ENCODE measurements around the gene BRSK2.

BRSK2 gene

DNA sequence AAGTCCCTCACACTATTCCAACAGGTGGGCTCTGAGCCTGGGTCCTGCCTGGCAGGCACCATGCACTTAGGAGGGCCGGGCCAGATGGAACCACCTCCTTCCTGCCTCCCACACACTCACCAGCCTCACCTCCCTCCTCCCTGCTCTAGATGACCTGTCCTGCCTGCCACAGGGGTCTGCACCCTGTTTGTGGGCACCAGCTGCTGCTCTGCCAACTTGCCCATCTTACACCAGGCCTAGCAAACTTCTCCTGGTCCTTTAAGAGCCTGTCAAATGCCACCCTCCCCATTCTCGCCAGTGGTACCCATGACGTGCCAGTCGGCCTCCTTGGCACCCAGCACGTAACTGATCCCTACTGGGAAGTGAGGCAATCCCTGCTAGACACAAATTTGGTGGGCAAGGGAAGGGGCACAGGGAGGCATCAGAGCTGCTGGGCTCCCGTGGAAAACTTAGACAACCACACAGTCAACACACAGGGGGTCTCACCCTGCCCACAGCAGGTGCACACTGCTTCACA, 93.8 kb downstream of the BRSK2 start:
- Histone ChIP-seq H3K36me3 (ENCODE audit: insufficient read depth, insufficient read length, low read length) (peaks cover 14% of the 10 kb centered on the region), H3K9ac (ENCODE audit: insufficient read length, low read depth) (no peak overlapping the region), H3K27me3 (ENCODE audit: insufficient read depth, insufficient read length) (no peaks in the 10 kb centered on the region), H3K4me1 (ENCODE audit: insufficient read depth, insufficient read length) (peaks cover 16% of the 10 kb centered on the region), H3K4me3 (ENCODE audit: insufficient read length, low read depth) (no peak overlapping the region), H3K9me3 (ENCODE audit: insufficient read depth, low read length) (no peaks in the 10 kb centered on the region)
- DNase-seq (ENCODE audit: low read depth, low spot score) = no peak
- TF ChIP-seq SUZ12 (IDR thresholded peaks at IDR 0.05; ENCODE audit: extremely low read depth, insufficient read depth, insufficient read length) = no peak
- no peak for TF ChIP-seq ZNF274 (IDR thresholded peaks at IDR 0.05; ENCODE audit: low read depth, low read length)
- TF ChIP-seq YY1 (IDR thresholded peaks at IDR 0.05; ENCODE audit: insufficient read depth, insufficient read length) = no peak

- H3K4me3 ChIP-seq (ENCODE audit: insufficient read length, low read depth) = no peak overlapping the region
- H3K9ac ChIP-seq (ENCODE audit: insufficient read length, low read depth) = no peak overlapping the region
- TF ChIP-seq ZNF274 (IDR thresholded peaks at IDR 0.05; ENCODE audit: low read depth, low read length) = no peak
- TF ChIP-seq YY1 (IDR thresholded peaks at IDR 0.05; ENCODE audit: insufficient read depth, insufficient read length) = no peak
- no peak for TF ChIP-seq SUZ12 (IDR thresholded peaks at IDR 0.05; ENCODE audit: extremely low read depth, insufficient read depth, insufficient read length)
- H3K36me3 ChIP-seq (ENCODE audit: insufficient read depth, insufficient read length, low read length) = peaks cover 14% of the 10 kb centered on the region
- no peaks in the 10 kb centered on the region for H3K27me3 ChIP-seq (ENCODE audit: insufficient read depth, insufficient read length)
- DNase-seq (ENCODE audit: low read depth, low spot score) = no peak
- H3K9me3 ChIP-seq (ENCODE audit: insufficient read depth, low read length) = no peaks in the 10 kb centered on the region
- peaks cover 16% of the 10 kb centered on the region for H3K4me1 ChIP-seq (ENCODE audit: insufficient read depth, insufficient read length)
Observed at GRCh38 chr11:1484061-1484671, 94.4 kb downstream of the BRSK2 start.

- no peaks in the 10 kb centered on the region for H3K27me3 ChIP-seq (ENCODE audit: insufficient read depth, insufficient read length)
- TF ChIP-seq ZNF274 (IDR thresholded peaks at IDR 0.05; ENCODE audit: low read depth, low read length) = no peak
- TF ChIP-seq SUZ12 (IDR thresholded peaks at IDR 0.05; ENCODE audit: extremely low read depth, insufficient read depth, insufficient read length) = no peak
- TF ChIP-seq YY1 (IDR thresholded peaks at IDR 0.05; ENCODE audit: insufficient read depth, insufficient read length) = no peak
- H3K9ac ChIP-seq (ENCODE audit: insufficient read length, low read depth) = no peak overlapping the region
- H3K4me1 ChIP-seq (ENCODE audit: insufficient read depth, insufficient read length) = peaks cover 16% of the 10 kb centered on the region
- H3K36me3 ChIP-seq (ENCODE audit: insufficient read depth, insufficient read length, low read length) = peaks cover 9% of the 10 kb centered on the region
- no peak for DNase-seq (ENCODE audit: low read depth, low spot score)
- H3K9me3 ChIP-seq (ENCODE audit: insufficient read depth, low read length) = no peaks in the 10 kb centered on the region
- H3K4me3 ChIP-seq (ENCODE audit: insufficient read length, low read depth) = no peak overlapping the region
Observed at GRCh38 chr11:1484695-1485503, 95.2 kb downstream of the BRSK2 start.

GRCh38 chr11:1485504-1485885, 95.8 kb downstream of the BRSK2 start:
- no peak overlapping the region for H3K9ac ChIP-seq (ENCODE audit: insufficient read length, low read depth)
- H3K4me3 ChIP-seq (ENCODE audit: insufficient read length, low read depth) = no peak overlapping the region
- DNase-seq (ENCODE audit: low read depth, low spot score) = no peak
- H3K4me1 ChIP-seq (ENCODE audit: insufficient read depth, insufficient read length) = peaks cover 16% of the 10 kb centered on the region
- no peaks in the 10 kb centered on the region for H3K9me3 ChIP-seq (ENCODE audit: insufficient read depth, low read length)
- TF ChIP-seq ZNF274 (IDR thresholded peaks at IDR 0.05; ENCODE audit: low read depth, low read length) = no peak
- TF ChIP-seq SUZ12 (IDR thresholded peaks at IDR 0.05; ENCODE audit: extremely low read depth, insufficient read depth, insufficient read length) = no peak
- TF ChIP-seq YY1 (IDR thresholded peaks at IDR 0.05; ENCODE audit: insufficient read depth, insufficient read length) = no peak
- H3K36me3 ChIP-seq (ENCODE audit: insufficient read depth, insufficient read length, low read length) = peaks cover 4% of the 10 kb centered on the region
- no peaks in the 10 kb centered on the region for H3K27me3 ChIP-seq (ENCODE audit: insufficient read depth, insufficient read length)

GRCh38 chr11:1486054-1486825, 96.5 kb downstream of the BRSK2 start, which contains the start of gene MOB2:
Gene MOB2, minus strand, starts transcription at chr11:1486779. Its CDS starts 223 bp downstream, at chr11:1486556.
- Histone ChIP-seq H3K4me1 (ENCODE audit: insufficient read depth, insufficient read length) (peaks cover 16% of the 10 kb centered on the region), H3K9ac (ENCODE audit: insufficient read length, low read depth) (peak within 1 kb of the TSS; percentile 9), H3K9me3 (ENCODE audit: insufficient read depth, low read length) (no peaks in the 10 kb centered on the region), H3K4me3 (ENCODE audit: insufficient read length, low read depth) (no peak within 1 kb of the TSS), H3K27me3 (ENCODE audit: insufficient read depth, insufficient read length) (no peaks in the 10 kb centered on the region), H3K36me3 (ENCODE audit: insufficient read depth, insufficient read length, low read length) (no peaks in the 10 kb centered on the region)
- TF ChIP-seq YY1 (IDR thresholded peaks at IDR 0.05; ENCODE audit: insufficient read depth, insufficient read length) = no peak
- no peak for TF ChIP-seq ZNF274 (IDR thresholded peaks at IDR 0.05; ENCODE audit: low read depth, low read length)
- no peak for TF ChIP-seq SUZ12 (IDR thresholded peaks at IDR 0.05; ENCODE audit: extremely low read depth, insufficient read depth, insufficient read length)
- DNase-seq (ENCODE audit: low read depth, low spot score) = no peak

DNA sequence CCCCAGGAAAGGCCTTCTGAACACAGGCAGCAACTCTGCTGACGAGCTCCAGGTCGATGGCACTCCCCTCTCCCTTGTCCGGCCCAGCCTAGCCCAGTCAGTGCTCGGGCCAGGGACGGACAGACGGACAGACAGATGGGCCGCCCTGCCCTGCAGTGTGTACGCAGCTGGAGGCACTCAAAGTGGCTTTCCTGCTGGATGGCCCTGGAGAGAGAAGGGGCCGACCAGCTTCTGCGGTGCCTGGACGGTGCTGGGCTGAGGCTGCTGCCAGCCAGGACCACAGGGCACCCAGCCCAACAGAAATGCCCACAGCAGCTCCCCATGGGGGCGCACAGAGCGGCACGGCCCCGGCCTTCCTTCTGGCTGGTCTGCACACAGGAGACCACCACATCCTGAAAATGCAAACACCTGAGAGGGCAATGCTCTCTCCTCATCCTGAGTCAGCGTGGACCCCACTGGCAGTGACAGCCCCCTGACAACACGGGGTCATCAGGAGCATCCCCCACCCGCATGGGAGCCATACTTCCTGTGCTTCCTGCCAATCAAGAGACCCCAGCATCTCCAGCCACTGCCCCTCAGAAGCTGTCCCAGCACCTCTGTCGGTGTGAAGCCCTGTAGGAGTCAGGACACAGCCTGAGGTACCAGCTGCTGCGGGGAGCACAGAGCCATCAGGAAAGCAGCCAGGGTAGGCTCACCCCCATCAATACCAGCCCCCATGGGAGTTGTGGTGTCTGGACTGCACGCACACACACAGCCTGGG, 97.5 kb downstream of the BRSK2 start:
- DNase-seq (ENCODE audit: low read depth, low spot score) = no peak
- H3K27me3 ChIP-seq (ENCODE audit: insufficient read depth, insufficient read length) = no peaks in the 10 kb centered on the region
- H3K9ac ChIP-seq (ENCODE audit: insufficient read length, low read depth) = peak overlapping the region; percentile 9
- no peaks in the 10 kb centered on the region for H3K36me3 ChIP-seq (ENCODE audit: insufficient read depth, insufficient read length, low read length)
- H3K4me3 ChIP-seq (ENCODE audit: insufficient read length, low read depth) = no peak overlapping the region
- H3K9me3 ChIP-seq (ENCODE audit: insufficient read depth, low read length) = no peaks in the 10 kb centered on the region
- H3K4me1 ChIP-seq (ENCODE audit: insufficient read depth, insufficient read length) = peaks cover 13% of the 10 kb centered on the region
- TF ChIP-seq SUZ12 (IDR thresholded peaks at IDR 0.05; ENCODE audit: extremely low read depth, insufficient read depth, insufficient read length) (no peak), YY1 (IDR thresholded peaks at IDR 0.05; ENCODE audit: insufficient read depth, insufficient read length) (no peak), ZNF274 (IDR thresholded peaks at IDR 0.05; ENCODE audit: low read depth, low read length) (no peak)
